Measurements from ENCODE around the gene CST9.
A peak's percentile ranks its signal among the peaks of the same experiment; 100 is the strongest.
"Not testable (repeated sequence)": the region's sequence is repeated elsewhere in the genome, so short reads cannot be mapped to it uniquely, and the experiment has no call there.

CST9 gene

GRCh38 chr20:23622401-23622800 lies 16.7 kb upstream of the CST9 start:
- DNase-seq: not testable (repeated sequence)

DNA sequence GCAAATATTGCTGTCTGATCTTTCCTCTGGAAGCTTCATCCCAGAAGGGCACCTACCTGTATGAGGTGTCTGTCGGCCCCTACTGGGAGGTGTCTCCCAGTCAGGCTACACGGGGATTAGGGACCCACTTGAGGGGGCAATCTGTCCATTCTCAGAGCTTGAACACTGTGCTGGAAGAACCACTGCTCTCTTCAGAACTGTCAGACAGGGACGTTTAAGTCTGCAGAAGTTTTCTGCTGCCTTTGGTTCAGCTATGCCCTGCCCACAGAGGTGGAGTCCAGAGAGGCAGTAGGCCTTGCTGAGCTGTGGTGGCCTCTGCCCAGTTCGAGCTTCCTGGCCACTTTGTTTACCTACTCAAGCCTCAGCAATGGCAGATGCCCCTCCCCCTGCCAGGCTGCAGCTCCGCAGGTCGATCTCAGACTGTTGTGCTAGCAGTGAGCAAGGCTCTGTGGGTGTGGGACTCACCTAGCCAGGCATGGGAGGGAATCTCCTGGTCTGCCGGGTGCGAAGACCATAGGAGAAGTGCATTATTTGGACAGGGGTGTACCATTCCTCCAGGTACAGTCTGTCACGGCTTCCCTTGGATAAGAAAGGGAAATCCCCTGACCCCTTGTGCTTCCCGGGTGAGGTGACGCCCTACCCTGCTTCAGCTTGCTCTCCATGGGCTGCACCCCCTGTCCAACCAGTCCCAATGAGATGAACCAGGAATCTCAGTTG lies 15.1 kb upstream of the CST9 start:
- DNase-seq: not testable (repeated sequence)

DNA sequence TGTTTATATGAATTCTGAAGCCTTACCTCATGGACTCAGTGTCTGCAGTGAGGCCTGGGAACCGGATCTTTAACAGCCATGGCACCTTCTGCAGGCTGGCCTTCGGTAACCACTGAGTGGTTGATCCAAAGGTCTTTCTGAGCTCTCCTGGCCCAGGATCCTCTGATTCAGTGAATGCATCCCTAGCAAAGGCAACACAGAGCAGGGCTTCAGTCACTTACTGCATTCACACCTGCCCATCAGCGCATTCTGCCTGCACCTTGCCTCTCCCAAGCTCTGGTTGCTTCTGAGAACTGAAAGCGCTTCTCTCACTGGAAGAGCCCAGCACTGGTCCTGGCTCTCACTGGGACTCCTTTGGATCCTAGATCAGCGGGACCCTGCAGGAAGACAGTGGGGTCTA lies 8.4 kb upstream of the CST9 start:
- DNase-seq: no peak

- no peak for DNase-seq
Measured at GRCh38 chr20:23613676-23614075, 8.0 kb upstream of the CST9 start.

DNA sequence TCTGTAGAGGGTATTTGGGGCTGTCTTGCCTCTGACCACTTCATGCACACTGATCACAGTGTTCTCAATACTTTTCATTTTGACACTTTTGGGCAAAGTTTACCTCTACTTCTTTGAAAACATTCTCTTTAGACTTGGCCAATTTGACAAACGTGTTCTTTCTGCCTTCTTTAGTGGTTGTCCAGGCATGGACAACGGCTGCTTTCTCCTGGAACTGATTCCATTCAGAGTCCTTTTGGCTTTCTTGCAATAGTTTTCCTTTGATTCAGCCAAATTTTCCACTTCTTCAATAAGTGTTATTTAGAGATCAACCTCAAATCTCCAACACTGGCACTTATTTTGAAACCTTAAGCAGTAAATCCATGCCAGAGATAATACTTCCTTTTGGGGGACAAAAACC lies 6.7 kb upstream of the CST9 start:
- DNase-seq: no peak

DNA sequence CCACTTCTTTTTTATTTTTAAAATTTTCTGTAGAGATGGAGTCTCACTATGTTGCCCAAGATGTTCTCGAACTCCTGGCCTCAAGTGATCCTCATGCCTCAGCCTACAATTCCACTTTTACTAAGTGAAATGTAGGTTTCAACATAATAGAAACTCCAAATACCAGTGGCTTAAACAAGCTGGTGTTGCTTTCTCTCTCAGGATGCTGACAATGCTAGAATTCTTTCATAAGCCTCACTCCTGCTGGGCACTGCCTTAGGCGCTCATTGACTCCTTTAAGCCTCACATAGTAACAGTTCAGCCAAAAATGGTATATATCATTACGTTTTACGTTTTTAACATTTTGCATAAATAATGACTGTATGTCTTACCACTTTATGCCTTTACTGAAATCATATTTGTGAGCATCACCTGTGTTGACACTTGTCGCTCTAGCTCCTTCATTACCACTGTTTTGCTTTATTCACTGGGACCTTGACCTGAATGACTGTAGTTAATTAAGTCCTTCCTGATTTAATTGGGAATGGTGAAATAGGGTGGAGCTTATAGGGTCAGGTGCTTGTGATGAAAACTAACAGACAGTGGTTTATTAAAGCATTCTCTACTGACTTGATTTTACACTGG lies 3.9 kb upstream of the CST9 start:
- DNase-seq: no peak

DNA sequence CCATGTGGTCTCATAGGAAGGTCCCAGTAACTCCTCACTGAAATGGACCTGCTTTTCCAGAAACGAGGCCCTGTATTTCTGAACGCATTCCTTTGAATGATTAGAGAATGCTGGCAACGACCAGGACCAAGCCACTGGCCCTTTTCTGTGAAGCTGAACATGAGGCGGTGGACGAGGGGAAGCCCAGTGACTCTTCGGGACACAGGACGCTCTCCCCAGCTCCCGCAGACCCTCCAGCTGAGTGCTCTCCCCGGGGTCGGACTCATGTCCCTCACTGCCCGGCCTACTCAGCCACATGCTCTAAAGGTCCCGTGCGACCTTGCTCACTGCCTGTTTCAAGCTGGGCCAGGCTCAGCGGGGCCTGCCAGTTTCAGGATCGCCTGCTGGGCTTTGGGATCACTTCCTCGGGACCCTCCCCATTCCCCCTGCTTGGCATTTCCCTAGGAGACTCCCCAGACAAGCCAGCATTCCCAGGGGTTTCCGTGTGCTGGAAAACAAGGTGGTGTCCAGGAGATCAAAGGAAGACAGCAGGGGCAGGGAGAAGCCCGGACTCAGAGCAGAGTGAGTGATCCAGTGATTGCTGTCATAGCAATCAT lies 2.6 kb upstream of the CST9 start:
- DNase-seq: no peak

DNA sequence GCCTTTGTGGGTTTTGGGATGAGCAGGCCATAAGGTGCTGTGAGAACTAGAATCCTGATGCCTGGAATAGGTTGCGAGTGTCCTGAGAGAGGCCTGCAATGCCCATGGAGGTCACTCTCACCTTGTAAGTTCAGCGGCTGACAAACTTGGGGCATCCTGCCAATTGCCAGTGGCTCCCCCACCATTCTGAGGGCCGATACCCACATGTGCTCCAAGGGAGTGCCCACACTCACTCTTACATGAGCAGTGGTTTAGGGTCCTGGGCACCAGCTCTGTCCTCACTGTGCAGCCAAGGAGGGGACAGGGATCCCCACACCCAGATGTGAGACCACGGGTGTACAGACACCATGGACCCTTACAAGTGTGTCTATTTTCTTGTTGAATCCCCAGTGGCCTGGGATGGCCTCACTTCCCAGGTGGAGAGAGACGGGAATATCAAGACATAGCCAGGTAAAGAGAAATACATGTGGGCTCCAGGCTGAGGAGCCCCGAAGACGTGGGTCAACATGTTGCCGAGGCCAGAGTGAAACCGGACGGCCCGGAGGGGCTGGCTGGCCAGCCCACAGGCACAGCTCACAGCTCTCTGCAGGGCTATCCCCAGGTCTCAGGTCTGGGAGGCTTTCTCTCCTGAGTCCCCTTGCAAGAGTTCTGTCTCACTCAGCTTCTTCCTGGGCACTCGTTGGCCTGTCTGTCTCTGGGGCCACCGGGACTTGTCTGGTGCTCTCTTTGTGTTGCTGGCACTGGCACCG lies 2.0 kb upstream of the CST9 start:
- no peak for DNase-seq

GRCh38 chr20:23606652-23607049 lies 934 bp upstream of the CST9 start:
- DNase-seq: peak; percentile 49

DNA sequence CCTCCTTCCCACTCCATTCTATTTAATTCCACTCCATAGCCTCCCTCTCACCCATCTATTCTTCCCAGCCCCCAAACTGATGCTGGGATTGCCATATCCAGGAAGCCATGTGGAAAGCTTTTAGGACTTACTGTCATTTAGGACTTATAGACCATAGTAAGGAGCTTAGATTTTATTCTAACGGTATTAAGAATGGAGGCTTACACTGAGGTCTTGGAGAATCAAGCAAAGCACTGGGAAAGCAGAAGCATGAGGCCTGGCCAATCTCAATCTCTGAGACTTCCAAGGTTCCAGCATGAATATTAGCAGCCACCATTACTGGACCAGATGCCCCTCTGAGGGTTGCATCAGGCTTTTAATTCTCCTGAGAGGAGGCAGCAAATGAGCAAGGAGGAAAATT lies 1.4 kb downstream of the CST9 start:
- DNase-seq: no peak

GRCh38 chr20:23603321-23603720 lies 2.4 kb downstream of the CST9 start:
- no peak for DNase-seq

GRCh38 chr20:23602699-23603098 lies 3.0 kb downstream of the CST9 start:
- no peak for DNase-seq

DNA sequence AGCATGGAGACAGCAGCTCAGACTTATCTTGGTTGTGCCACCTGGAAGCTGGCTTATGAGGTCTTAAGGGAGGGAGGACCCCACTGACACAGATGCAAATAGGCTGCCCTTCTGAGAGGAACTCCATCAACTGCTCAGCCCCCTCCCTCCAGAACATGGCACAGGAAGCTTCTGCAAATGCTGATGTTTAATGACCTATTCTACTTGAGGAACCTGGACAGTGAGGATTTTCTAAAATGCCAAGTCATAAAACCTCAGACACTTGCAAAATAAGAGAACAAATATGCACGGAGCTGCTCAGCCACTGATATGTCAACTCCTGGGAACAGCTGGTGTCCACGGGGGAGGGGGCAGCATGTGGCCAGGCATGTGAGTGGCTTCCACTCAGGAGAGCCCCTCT lies 3.5 kb downstream of the CST9 start:
- no peak for DNase-seq

GRCh38 chr20:23601715-23602114 lies 4.0 kb downstream of the CST9 start:
- no peak for DNase-seq

DNA sequence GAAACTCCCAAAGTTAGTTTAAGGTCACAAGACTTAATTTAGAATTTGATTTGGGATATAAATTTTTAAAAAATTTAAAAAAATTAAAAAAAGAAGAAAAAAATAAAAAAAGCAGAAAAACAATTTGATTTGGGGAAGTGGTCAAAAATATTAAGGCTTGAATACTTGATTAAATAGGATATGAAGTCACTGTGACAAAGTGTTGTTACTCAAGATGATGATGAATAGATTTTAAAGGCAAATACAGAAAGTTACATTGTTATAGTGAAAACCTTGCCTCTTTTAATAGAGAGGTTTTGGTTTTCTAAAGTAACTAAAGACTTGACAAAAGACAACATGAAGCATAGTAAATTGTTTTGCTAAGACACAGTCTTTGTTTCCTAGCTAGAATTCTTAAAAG lies 7.2 kb downstream of the CST9 start:
- DNase-seq: no peak

DNA sequence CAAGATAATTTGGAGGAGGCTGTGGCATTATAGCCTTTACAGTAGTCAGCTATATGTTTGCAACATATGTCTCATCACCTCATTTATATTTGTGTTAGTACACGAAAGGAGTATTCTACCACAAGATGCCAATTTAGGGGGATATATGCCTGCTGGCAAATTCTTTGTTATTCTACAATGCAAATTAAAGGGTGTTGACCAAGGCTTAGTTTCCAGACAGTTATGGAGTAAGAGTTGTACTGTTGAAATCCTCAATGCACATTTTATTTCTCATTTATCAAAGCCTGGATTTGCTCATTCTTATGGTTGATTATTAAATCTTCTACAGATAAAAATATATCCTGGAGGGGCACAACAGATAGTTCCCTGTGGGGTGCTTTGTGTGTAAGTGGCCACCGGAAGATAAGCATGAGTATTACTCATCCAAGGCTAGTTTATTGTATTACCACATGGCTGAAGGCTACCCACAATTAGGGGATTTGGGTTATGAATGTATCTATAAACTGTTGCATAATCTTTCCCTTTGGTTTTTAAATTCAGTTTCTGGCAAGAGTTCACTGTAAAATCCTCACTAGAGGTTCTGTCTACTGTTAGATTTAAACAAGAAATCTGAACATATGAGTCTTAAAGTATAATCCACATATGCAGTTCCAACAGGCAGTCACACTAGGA lies 9.0 kb downstream of the CST9 start:
- DNase-seq: no peak

DNA sequence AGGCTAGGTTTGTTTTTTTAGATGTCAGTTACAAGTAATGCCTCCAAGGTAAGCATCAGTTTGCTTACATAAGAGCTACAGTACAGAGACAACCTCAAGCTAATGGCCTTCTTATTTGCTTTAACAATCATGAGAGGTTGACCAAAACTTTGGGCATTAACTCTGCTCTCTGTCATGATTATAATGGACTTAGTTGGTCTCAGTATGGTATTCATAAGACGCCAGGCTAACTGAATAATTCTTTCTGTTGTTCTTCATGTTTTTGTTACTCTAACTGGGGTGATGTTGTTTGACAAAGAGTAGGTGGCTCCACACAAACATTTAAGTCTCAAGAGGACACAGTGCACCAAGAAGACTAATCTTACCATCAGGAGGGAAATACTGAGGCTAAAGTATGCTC lies 9.8 kb downstream of the CST9 start:
- DNase-seq: no peak

DNA sequence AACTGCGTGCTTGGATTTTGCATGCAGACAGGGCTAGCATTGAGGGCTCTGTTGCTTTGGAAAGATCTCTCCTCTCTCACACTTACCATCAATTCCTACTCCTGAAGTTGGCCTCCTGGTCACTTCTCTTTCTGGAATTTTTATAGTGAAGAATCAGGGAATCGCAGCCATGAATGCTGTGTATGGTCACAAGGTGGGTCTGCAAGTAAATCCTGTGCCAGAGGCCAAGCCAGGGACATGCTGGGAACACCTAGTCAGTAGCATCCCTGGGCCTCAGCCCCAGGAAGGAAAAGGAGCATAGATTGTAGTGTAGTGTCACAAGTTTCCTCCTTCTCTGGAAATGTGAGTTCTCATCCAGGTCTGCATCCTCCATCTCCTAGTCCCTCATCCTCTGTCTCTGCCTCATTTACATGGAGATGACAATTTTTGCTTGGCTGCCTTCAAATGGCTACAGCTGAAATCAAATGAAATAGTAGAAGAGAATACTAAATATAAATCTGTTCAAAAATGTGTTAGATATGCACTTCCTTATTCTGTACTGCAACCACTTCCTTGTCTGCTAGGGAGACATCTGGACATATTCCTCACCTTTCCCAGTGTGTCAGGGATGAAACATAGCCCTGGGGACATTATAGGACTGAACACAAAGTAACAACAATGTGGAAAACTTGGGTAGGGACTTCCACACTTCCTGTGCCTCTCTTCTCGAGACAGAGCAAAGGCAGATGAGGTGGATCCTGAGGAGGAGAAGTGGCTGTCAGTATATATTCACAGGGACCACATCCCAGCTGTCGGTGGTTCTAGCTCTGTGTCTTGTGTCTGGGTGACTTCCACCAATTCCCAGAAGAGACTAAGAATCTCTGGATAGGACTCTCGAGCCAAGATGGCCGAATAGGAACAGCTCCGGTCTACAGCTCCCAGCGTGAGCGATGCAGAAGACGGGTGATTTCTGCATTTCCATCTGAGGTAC lies 17.0 kb downstream of the CST9 start:
- no peak for DNase-seq

- DNase-seq: no peak
Measured at GRCh38 chr20:23587631-23588030, 18.1 kb downstream of the CST9 start.

DNA sequence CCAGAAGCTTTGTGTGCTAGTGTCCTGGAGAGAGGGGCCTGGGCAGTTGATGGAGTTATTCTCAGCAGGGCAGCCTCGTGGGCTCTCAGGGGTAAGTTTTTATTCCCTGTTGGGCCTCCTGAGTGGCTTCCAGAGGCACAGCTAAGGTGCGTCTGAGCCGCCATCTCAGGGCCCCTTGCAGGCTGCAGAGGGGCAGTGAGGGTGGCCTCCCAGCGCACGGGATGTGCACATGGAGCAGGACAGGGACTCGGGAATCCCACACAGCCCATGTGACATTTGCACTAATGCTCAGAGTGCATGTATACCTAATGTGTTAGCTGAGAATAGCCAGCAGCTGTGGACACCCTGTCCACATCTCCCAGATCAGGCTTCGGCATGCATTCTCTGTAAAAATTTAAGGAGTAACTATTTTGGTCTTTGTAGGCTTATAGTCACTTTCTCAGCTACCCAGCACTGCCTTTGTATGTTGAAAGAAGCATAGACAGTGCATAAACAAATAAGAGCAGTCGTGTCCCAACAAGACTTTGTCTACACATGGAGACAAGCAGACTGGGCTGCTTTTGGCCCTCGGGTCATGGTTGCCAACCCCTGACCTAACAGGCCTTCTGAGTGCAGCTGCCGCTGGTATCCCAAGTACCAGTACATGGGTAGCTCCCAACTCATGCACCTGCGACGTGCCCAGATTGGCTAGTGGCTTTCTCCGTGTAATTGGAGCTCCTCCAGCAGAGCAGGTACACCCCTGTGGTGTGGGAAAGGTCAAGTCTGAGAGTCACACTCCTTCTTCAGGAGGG lies 18.8 kb downstream of the CST9 start:
- DNase-seq: no peak

Measured in DMS 273 treated with DMSO at 0.1 percent for 48 hours (cell line).